ENCODE measurements around the gene SUCO.

Gene SUCO

DNA sequence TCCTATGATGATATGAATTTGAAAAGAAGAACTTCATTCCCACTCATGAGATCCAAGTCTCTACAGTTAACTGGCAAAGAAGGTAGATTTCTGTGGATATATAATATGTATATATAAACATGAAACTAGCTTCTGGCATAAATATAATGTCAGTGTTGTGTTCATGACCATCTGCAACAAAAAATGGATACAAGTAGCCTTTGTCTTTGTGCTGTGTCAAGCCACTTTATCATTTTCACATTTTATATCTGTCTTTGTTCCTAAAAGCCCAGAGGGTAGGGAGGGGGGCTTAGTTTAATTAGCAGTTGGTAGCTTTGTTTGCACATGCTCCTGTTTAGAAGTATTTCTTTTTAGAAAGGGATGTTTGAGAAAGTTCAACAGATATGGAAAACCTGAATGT is 69.8 kb downstream of the SUCO start:
- no peaks in the 10 kb centered on the region for H4K20me1 ChIP-seq (ENCODE audit: insufficient read depth, low read length, poor library complexity, severe bottlenecking)
- no peak overlapping the region for H3K4me2 ChIP-seq (ENCODE audit: low read depth, low read length, poor library complexity, severe bottlenecking)
- no peak overlapping the region for H2AFZ ChIP-seq (ENCODE audit: low read length)
- H3K4me3 ChIP-seq (ENCODE audit: low read length, poor library complexity, severe bottlenecking), result no peak overlapping the region
- no peak for TF ChIP-seq EZH2phosphoT487 (IDR thresholded peaks at IDR 0.05; ENCODE audit: borderline replicate concordance)
- TF ChIP-seq, protein P1, sequence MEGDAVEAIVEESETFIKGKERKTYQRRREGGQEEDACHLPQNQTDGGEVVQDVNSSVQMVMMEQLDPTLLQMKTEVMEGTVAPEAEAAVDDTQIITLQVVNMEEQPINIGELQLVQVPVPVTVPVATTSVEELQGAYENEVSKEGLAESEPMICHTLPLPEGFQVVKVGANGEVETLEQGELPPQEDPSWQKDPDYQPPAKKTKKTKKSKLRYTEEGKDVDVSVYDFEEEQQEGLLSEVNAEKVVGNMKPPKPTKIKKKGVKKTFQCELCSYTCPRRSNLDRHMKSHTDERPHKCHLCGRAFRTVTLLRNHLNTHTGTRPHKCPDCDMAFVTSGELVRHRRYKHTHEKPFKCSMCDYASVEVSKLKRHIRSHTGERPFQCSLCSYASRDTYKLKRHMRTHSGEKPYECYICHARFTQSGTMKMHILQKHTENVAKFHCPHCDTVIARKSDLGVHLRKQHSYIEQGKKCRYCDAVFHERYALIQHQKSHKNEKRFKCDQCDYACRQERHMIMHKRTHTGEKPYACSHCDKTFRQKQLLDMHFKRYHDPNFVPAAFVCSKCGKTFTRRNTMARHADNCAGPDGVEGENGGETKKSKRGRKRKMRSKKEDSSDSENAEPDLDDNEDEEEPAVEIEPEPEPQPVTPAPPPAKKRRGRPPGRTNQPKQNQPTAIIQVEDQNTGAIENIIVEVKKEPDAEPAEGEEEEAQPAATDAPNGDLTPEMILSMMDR (conservative IDR thresholded peaks at IDR 0.05; ENCODE audit: low read length), result no peak
- 0 out of 2 replicates have a peak, but pooled peaks cover 11% of the 10 kb centered on the region for H3K79me2 ChIP-seq (ENCODE audit: insufficient read depth, low read length)
- 0 out of 2 replicates have a peak, but pooled peaks cover 2% of the 10 kb centered on the region for H3F3A ChIP-seq (ENCODE audit: low read depth)
- H3K36me3 ChIP-seq (ENCODE audit: insufficient read depth, low read length), result peaks cover 74% of the 10 kb centered on the region
- no peak overlapping the region for H3K9ac ChIP-seq (ENCODE audit: low read depth, low read length, poor library complexity, severe bottlenecking)
- no peaks in the 10 kb centered on the region for H3K9me3 ChIP-seq (ENCODE audit: insufficient read depth, low read depth, low read length)
- H3K4me1 ChIP-seq (ENCODE audit: insufficient read depth, low read length, poor library complexity, severe bottlenecking), result peaks cover 3% of the 10 kb centered on the region
- no peaks in the 10 kb centered on the region for H3K27me3 ChIP-seq (ENCODE audit: insufficient read depth, low read length, poor library complexity, severe bottlenecking)
- no peaks in the 10 kb centered on the region for H3K9me2 ChIP-seq (replicated peaks; ENCODE audit: low read depth, low read length)

GRCh38 chr1:172603816-172604215 is 70.9 kb downstream of the SUCO start:
- Histone ChIP-seq H3K79me2 (ENCODE audit: insufficient read depth, low read length) (0 out of 2 replicates have a peak, but pooled peaks cover 3% of the 10 kb centered on the region), H3K9ac (ENCODE audit: low read depth, low read length, poor library complexity, severe bottlenecking) (no peak overlapping the region), H2AFZ (ENCODE audit: low read length) (no peak overlapping the region), H3K4me1 (ENCODE audit: insufficient read depth, low read length, poor library complexity, severe bottlenecking) (peaks cover 3% of the 10 kb centered on the region), H4K20me1 (ENCODE audit: insufficient read depth, low read length, poor library complexity, severe bottlenecking) (no peaks in the 10 kb centered on the region), H3K9me3 (ENCODE audit: insufficient read depth, low read depth, low read length) (no peaks in the 10 kb centered on the region), H3F3A (ENCODE audit: low read depth) (0 out of 2 replicates have a peak, but pooled peaks cover 2% of the 10 kb centered on the region), H3K4me3 (ENCODE audit: low read length, poor library complexity, severe bottlenecking) (no peak overlapping the region), H3K36me3 (ENCODE audit: insufficient read depth, low read length) (peaks cover 72% of the 10 kb centered on the region; the same call in 1 of the 2 replicates), H3K4me2 (ENCODE audit: low read depth, low read length, poor library complexity, severe bottlenecking) (no peak overlapping the region), H3K27me3 (ENCODE audit: insufficient read depth, low read length, poor library complexity, severe bottlenecking) (no peaks in the 10 kb centered on the region), H3K9me2 (replicated peaks; ENCODE audit: low read depth, low read length) (no peaks in the 10 kb centered on the region)
- TF ChIP-seq, protein P1 (conservative IDR thresholded peaks at IDR 0.05; ENCODE audit: low read length), result no peak
- no peak for TF ChIP-seq EZH2phosphoT487 (IDR thresholded peaks at IDR 0.05; ENCODE audit: borderline replicate concordance)

DNA sequence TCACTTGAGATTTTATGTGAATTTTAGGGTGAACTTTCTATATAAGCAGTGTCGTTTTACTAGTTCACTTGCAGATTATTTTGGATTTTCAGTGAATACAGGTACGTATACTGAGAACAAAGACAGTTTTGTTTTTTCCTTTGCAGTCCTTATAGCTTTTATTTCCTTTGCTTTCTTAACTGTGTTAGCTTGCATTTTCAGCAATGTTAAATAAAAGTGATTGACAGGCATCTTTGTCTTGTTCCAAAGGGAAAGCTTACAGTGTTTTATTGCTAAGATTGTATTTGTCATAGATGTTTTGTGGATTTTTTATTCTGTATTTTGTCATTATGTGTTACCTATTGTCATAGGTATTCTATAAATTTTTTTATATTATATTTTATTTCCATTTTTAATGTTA is 72.7 kb downstream of the SUCO start:
- TF ChIP-seq EZH2phosphoT487 (IDR thresholded peaks at IDR 0.05; ENCODE audit: borderline replicate concordance), result no peak
- TF ChIP-seq, protein P1 (conservative IDR thresholded peaks at IDR 0.05; ENCODE audit: low read length), result no peak
- Histone ChIP-seq H3K4me3 (ENCODE audit: low read length, poor library complexity, severe bottlenecking) (no peak overlapping the region), H4K20me1 (ENCODE audit: insufficient read depth, low read length, poor library complexity, severe bottlenecking) (no peaks in the 10 kb centered on the region), H2AFZ (ENCODE audit: low read length) (no peak overlapping the region), H3K79me2 (ENCODE audit: insufficient read depth, low read length) (no peaks in the 10 kb centered on the region), H3K36me3 (ENCODE audit: insufficient read depth, low read length) (peaks cover 72% of the 10 kb centered on the region), H3F3A (ENCODE audit: low read depth) (0 out of 2 replicates have a peak, but pooled peaks cover 2% of the 10 kb centered on the region), H3K27me3 (ENCODE audit: insufficient read depth, low read length, poor library complexity, severe bottlenecking) (no peaks in the 10 kb centered on the region), H3K9me3 (ENCODE audit: insufficient read depth, low read depth, low read length) (no peaks in the 10 kb centered on the region), H3K9ac (ENCODE audit: low read depth, low read length, poor library complexity, severe bottlenecking) (no peak overlapping the region), H3K9me2 (replicated peaks; ENCODE audit: low read depth, low read length) (no peaks in the 10 kb centered on the region), H3K4me2 (ENCODE audit: low read depth, low read length, poor library complexity, severe bottlenecking) (no peak overlapping the region), H3K4me1 (ENCODE audit: insufficient read depth, low read length, poor library complexity, severe bottlenecking) (peaks cover 2% of the 10 kb centered on the region)
